GM12878 (cell line): ENCODE data around the gene DYSF.

Source experiments
- CBX3 ChIP-seq: fragments of 200-600 bp; sonication (generic); IDR thresholded peaks from 2 replicates; pipeline ENCODE4 v1.6.1; 2016; ENCODE audit warnings: low read depth, borderline replicate concordance
- NFXL1 ChIP-seq: fragments of 450-650 bp; IDR thresholded peaks from 2 replicates; pipeline ENCODE4 v1.6.1; 2017; ENCODE audit warnings: antibody characterized with exemption, mild to moderate bottlenecking, borderline replicate concordance
- PRDM15 ChIP-seq: fragments of 450-650 bp; formaldehyde crosslinking; IDR thresholded peaks from 2 replicates; pipeline ENCODE4 v1.4.0; 2020; ENCODE audit warnings: mild to moderate bottlenecking, moderate library complexity
- RCOR1 ChIP-seq: conservative IDR thresholded peaks from 2 replicates; pipeline ENCODE4 v1.6.1; 2012; ENCODE audit warnings: low read depth, low read length, improper control_type of control experiment
- REST ChIP-seq: IDR thresholded peaks from 2 replicates; pipeline ENCODE4 v1.6.1; 2012; ENCODE audit warnings: mild to moderate bottlenecking, low read depth, low read length
- YY1 ChIP-seq: IDR thresholded peaks from 2 replicates; pipeline ENCODE4 v1.6.1; 2011; ENCODE audit warnings: low read depth, mild to moderate bottlenecking, low read length

GRCh38 chr2:71704688-71705087, 251.3 kb downstream of the DYSF start:
- no peak for TF ChIP-seq NFXL1
- TF ChIP-seq RCOR1 = no peak
- no peak for TF ChIP-seq REST
- no peak for TF ChIP-seq PRDM15 (CRISPR knock-in tag)
- TF ChIP-seq CBX3 = no peak
- no peak for TF ChIP-seq YY1
